Parathyroid adenoma (tissue), 2 donors: ENCODE data around the gene PREX1.

ENCODE experiments used
- H2AFZ ChIP-seq: fragments of 300-600 bp; sonication (generic); one replicate; pipeline ENCODE4 v1.7.0; 2017; ENCODE audit warnings: antibody characterized with exemption, mild to moderate bottlenecking
- H3K27ac ChIP-seq: fragments of 300-600 bp; sonication (generic); one replicate; pipeline ENCODE4 v1.7.0; 2017
- H3K27me3 ChIP-seq: fragments of 300-600 bp; sonication (generic); one replicate; pipeline ENCODE4 v1.7.0; 2017; ENCODE audit warnings: low read length; ENCODE audit not compliant: control insufficient read depth, insufficient read depth
- H3K36me3 ChIP-seq: fragments of 300-600 bp; sonication (generic); one replicate; pipeline ENCODE4 v1.7.0; 2017; ENCODE audit warnings: low read length; ENCODE audit not compliant: control insufficient read depth, insufficient read depth
- H3K4me1 ChIP-seq: fragments of 300-600 bp; sonication (generic); one replicate; pipeline ENCODE4 v1.7.0; 2017; ENCODE audit warnings: control low read depth
- H3K4me2 ChIP-seq: fragments of 300-600 bp; sonication (generic); one replicate; pipeline ENCODE4 v1.7.0; 2017; ENCODE audit warnings: low read length
- H3K4me3 ChIP-seq: fragments of 300-600 bp; sonication (generic); one replicate; pipeline ENCODE4 v1.7.0; 2017; ENCODE audit warnings: low read depth, low read length
- H3K79me2 ChIP-seq: fragments of 300-600 bp; sonication (generic); one replicate; pipeline ENCODE4 v1.7.0; 2017; ENCODE audit warnings: control low read depth
- H3K9ac ChIP-seq: fragments of 300-600 bp; sonication (generic); one replicate; pipeline ENCODE4 v1.7.0; 2017; ENCODE audit warnings: mild to moderate bottlenecking
- H3K9me3 ChIP-seq: fragments of 300-600 bp; sonication (generic); one replicate; pipeline ENCODE4 v1.7.0; 2017; ENCODE audit warnings: low read length; ENCODE audit not compliant: control insufficient read depth
- TF ChIP-seq, protein P1 (sequence below): fragments of 300-600 bp; sonication (generic); IDR thresholded peaks from one replicate; pipeline ENCODE4 v1.7.0; 2017; ENCODE audit warnings: antibody characterized with exemption, mild to moderate bottlenecking
- donor health status: primary hyperparathyroidism.

The PREX1 gene

DNA sequence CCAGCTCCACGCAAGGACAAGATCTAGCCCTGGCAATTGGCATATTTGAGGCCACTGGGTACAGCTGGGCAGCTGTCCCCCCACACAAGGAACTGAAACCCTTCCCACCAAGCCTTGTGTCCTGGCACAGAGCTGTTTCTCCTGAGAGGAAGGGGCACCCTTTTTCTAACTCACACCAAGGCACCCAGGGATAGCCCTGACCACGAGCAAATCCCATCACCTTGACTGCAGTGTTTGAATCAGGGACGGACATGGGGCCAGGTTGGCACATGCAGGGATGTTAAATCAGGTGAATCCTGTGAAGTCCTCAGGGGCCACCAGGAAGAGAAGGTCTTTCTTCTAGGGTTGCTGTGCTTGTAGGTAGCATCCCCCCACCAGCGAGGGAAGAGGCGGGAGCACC, 246.6 kb downstream of the PREX1 start:
- Histone ChIP-seq H3K27ac (no peak overlapping the region), H2AFZ (no peak overlapping the region), H3K9me3 (no peaks in the 10 kb centered on the region), H3K79me2 (no peaks in the 10 kb centered on the region), H3K4me3 (no peak overlapping the region), H3K27me3 (no peaks in the 10 kb centered on the region), H3K4me2 (no peak overlapping the region), H3K36me3 (no peaks in the 10 kb centered on the region), H3K4me1 (no peaks in the 10 kb centered on the region), H3K9ac (no peak overlapping the region)
- TF ChIP-seq, protein P1, sequence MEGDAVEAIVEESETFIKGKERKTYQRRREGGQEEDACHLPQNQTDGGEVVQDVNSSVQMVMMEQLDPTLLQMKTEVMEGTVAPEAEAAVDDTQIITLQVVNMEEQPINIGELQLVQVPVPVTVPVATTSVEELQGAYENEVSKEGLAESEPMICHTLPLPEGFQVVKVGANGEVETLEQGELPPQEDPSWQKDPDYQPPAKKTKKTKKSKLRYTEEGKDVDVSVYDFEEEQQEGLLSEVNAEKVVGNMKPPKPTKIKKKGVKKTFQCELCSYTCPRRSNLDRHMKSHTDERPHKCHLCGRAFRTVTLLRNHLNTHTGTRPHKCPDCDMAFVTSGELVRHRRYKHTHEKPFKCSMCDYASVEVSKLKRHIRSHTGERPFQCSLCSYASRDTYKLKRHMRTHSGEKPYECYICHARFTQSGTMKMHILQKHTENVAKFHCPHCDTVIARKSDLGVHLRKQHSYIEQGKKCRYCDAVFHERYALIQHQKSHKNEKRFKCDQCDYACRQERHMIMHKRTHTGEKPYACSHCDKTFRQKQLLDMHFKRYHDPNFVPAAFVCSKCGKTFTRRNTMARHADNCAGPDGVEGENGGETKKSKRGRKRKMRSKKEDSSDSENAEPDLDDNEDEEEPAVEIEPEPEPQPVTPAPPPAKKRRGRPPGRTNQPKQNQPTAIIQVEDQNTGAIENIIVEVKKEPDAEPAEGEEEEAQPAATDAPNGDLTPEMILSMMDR = no peak

DNA sequence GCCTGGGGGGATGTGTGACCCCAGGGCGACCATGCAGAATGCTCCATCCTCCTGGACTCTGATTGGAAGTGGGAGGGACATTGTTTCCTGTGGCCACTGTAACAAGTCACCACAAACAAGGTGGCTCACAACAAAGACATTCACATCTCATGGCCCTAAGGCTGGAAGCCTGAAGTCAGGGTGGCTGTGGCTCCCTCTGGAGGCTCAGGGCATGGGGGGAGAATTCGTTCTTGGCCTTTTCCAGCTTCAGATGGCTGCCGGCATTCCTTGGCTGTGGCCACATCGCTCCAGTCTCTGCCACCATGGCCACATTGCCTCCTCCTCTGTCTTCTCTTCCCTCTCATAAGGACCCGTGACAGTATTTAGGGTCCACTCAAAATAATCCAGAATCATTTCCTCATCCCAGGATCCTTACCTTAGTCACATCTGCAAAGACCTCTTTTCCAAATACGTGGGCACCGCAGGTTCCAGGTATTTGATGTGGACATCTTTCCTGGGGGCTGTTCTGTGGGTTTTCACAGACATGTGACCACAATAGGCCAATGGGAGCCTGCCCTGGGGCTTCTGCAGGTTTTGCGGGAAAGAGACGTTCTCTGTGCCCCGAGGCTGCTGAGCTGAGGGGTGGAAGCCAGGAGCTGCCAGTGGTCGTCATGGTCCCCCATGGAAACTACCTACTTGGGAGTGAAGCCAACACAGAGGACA, 249.3 kb downstream of the PREX1 start:
- no peak overlapping the region for H2AFZ ChIP-seq
- H3K9me3 ChIP-seq = no peaks in the 10 kb centered on the region
- no peaks in the 10 kb centered on the region for H3K27me3 ChIP-seq
- H3K4me1 ChIP-seq = peaks cover 6% of the 10 kb centered on the region
- H3K4me3 ChIP-seq = no peak overlapping the region
- H3K27ac ChIP-seq = no peak overlapping the region
- no peak overlapping the region for H3K9ac ChIP-seq
- H3K36me3 ChIP-seq = no peaks in the 10 kb centered on the region
- TF ChIP-seq, protein P1 = no peak
- H3K4me2 ChIP-seq = no peak overlapping the region
- no peaks in the 10 kb centered on the region for H3K79me2 ChIP-seq

- no peak overlapping the region for H3K4me3 ChIP-seq
- H3K36me3 ChIP-seq = no peaks in the 10 kb centered on the region
- no peak overlapping the region for H3K4me2 ChIP-seq
- H3K27me3 ChIP-seq = no peaks in the 10 kb centered on the region
- TF ChIP-seq, protein P1 = no peak
- no peak overlapping the region for H3K27ac ChIP-seq
- peaks cover 12% of the 10 kb centered on the region for H3K4me1 ChIP-seq
- H3K9me3 ChIP-seq = no peaks in the 10 kb centered on the region
- no peaks in the 10 kb centered on the region for H3K79me2 ChIP-seq
- no peak overlapping the region for H2AFZ ChIP-seq
- H3K9ac ChIP-seq = no peak overlapping the region
These were observed 250.2 kb downstream of the PREX1 start for GRCh38 chr20:48577557-48577956.

DNA sequence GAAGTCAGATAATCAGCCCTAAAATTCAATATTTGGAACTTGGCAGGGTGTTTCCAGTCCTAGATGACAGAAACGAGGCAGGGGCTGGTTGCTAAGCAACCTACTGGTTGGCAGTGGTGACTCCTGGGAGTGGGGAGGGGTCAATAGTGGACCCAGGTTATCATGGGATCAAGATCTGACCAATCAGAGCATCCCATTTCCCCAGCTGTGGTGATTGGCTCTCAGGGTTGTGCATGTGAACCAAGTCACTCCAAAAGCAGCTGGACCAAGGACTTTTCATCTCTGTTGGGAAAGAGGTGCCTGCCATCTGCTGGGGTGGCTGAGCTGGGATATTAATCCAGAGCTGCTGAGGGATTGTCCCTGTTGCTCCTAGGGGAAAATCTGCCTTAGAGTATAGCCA, 253.4 kb downstream of the PREX1 start:
- TF ChIP-seq, protein P1 = no peak
- H3K9ac ChIP-seq = no peak overlapping the region
- no peaks in the 10 kb centered on the region for H3K9me3 ChIP-seq
- H3K27ac ChIP-seq = no peak overlapping the region
- H3K27me3 ChIP-seq = no peaks in the 10 kb centered on the region
- H3K79me2 ChIP-seq = no peaks in the 10 kb centered on the region
- no peak overlapping the region for H3K4me3 ChIP-seq
- H3K36me3 ChIP-seq = no peaks in the 10 kb centered on the region
- H3K4me1 ChIP-seq = peaks cover 18% of the 10 kb centered on the region
- no peak overlapping the region for H3K4me2 ChIP-seq
- peak overlapping the region; percentile 27 for H2AFZ ChIP-seq
